Coronary artery (tissue), 2 donors: ENCODE measurements around the gene HMCN2.

Source experiments
- DNase-seq: peaks from one replicate; pipeline ENCODE4 v3.0.0-alpha.2; 2017; ENCODE audit warnings: low spot score
- H3K27ac ChIP-seq, 2 donors: fragments of 200-600 bp; sonication (generic); one replicate each; pipeline ENCODE4 v1.5.1; 2016 to 2019
- H3K4me3 ChIP-seq: fragments of 200-600 bp; sonication (generic); 2 replicates; pipeline ENCODE4 v1.5.1; 2016; ENCODE audit warnings: mild to moderate bottlenecking, moderate library complexity
- CTCF ChIP-seq: fragments of 200-600 bp; sonication (generic); IDR thresholded peaks from one replicate; pipeline ENCODE4 v1.5.1; 2019; ENCODE audit warnings: antibody characterized with exemption

The HMCN2 gene

DNA sequence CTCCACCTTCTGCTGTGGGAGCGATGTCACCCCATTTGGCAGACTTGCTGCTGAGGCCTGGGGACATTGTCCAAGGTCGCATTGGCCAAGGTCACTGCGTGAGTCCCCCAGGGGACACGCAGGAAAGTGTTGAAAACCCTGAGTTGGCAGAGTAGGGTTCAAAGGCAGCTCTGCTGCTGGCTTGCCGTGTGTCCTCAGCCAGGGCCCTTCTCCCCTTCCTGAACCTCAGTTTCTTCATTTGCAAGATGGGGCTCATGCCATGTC, 193.2 kb downstream of the HMCN2 start:
- no peak overlapping the region for H3K4me3 ChIP-seq
- no peak for DNase-seq
- no peak overlapping the region for H3K27ac ChIP-seq
- no peak for TF ChIP-seq CTCF

GRCh38 chr9:130459151-130459550, 193.6 kb downstream of the HMCN2 start:
- no peak overlapping the region for H3K4me3 ChIP-seq
- no peak for DNase-seq
- no peak overlapping the region for H3K27ac ChIP-seq
- no peak for TF ChIP-seq CTCF

- Histone ChIP-seq H3K27ac (no peak overlapping the region), H3K4me3 (no peak overlapping the region)
- no peak for TF ChIP-seq CTCF
- DNase-seq: no peak
Measured at GRCh38 chr9:130459941-130460669, 194.5 kb downstream of the HMCN2 start.

GRCh38 chr9:130461218-130461630, 195.7 kb downstream of the HMCN2 start:
- Histone ChIP-seq H3K27ac (no peak overlapping the region), H3K4me3 (no peak overlapping the region)
- peak; percentile 91 for TF ChIP-seq CTCF
- no peak for DNase-seq

- Histone ChIP-seq H3K4me3 (no peak overlapping the region), H3K27ac (no peak overlapping the region)
- DNase-seq: no peak
- TF ChIP-seq CTCF: no peak
Measured at GRCh38 chr9:130461731-130462130, 196.2 kb downstream of the HMCN2 start.

DNA sequence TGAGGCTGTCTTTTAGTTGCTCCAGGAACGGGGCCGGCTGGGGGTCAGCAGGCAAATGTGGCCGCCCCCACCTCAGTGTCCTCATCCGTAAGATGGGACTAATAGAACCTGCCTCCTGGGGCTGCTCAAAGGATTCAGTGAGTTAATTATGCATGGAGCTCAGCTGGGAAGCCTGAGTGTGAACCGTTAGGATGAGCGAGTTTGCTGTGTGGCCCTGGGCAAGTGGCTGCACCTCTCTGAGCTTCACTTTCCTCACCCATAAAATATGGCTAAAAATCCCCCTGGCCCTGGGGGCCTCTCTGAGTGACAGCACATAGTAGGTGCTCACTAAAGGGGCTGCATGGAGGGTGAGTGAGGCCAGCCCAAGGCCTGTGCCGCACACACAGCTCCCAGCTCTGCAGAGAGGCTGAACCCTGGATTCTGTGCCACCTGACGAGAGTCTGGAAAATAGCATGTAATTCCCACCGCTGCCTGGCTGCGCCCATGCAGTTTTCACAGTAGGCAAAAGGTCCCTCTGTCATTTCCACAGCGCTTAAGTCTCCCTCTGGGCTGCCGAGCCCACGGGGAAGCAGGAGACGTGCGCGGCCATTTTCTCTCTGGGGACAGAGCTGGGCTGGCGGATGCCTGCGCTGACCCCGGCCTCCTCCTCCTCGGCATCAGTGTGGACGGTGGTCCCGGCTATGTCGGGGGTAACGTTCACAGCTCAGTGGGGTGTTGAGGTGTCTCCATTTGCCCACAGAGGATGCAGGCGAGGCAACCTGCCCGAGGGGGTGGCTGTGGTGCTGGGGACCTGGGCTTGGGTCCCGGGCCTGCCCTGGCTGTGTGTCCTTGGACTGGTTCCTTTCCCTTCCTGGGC, 197.4 kb downstream of the HMCN2 start:
- no peak for TF ChIP-seq CTCF
- Histone ChIP-seq H3K4me3 (no peak overlapping the region), H3K27ac (no peak overlapping the region)
- no peak for DNase-seq
